Measurements from ENCODE around the gene KMT2A. TPM values are rescaled to one million over a fixed set of nuclear protein-coding genes. Genes with fewer than 3 reads are reported as not detected.

Gene KMT2A
- total and polyA plus RNA-seq, 10 of the 15 experiments (the other 5 are each of a cell fraction or from before 2014, with no cell fraction given): 6.1 to 56.9 (median 25.4) TPM

DNA sequence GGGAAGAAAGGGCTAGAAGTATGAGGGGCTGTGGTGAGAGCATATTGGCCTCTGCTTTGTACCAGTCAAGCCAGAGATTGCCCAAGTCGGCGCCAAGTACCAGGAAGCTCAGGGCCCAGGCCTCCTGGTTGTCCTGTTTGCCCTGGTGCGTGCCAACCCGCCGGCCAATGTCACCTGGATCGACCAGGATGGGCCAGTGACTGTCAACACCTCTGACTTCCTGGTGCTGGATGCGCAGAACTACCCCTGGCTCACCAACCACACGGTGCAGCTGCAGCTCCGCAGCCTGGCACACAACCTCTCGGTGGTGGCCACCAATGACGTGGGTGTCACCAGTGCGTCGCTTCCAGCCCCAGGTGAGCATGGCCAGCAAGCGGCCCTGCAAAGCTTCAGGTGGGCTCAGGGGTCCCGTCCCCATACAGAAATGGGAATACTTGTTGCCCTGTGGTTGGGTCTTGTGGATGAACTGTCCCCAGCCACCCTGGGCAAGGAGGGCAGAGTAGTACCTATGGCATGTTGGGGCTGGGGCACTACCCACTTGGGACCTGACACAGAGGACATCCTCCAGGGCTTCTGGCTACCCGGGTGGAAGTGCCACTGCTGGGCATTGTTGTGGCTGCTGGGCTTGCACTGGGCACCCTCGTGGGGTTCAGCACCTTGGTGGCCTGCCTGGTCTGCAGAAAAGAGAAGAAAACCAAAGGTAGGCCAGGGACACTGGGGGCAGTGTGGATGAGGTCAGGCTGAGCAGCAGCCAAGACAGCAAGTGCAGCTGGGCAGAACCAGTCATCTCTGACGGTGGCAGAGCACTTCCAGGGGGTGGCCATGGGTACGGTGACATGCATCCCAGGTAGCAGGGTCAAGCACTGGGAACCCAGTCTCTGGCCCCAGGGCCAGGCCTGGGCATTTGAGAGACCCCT, 96.8 kb downstream of the KMT2A start:
- ChIA-PET CTCF (no interaction called here), RAD21 (ENCODE audit: unreplicated experiment) (no interaction called here), POLR2A (interaction anchor here (0.6 kb wide), 1 partner anchor 19 kb away, joined by 3 read pairs; no protein-coding TSS in a partner anchor), SMC1A (ENCODE audit: uncharacterized antibody, unreplicated experiment) (no interaction called here)
- no peak for ATAC-seq
- Histone ChIP-seq H3K4me3 (no peak overlapping the region), H3K36me3 (ENCODE audit: control insufficient read depth in 2 of 2, insufficient read depth in 2 of 2, low read length in 1 of 2) (no peaks in the 10 kb centered on the region), H3K9ac (ENCODE audit: control insufficient read depth, insufficient read depth, low read length) (no peak overlapping the region), H3K4me1 (ENCODE audit: control insufficient read depth, insufficient read depth, low read length) (0 out of 2 replicates have a peak, but pooled peaks cover 3% of the 10 kb centered on the region), H4K20me1 (ENCODE audit: control insufficient read depth, insufficient read depth) (no peaks in the 10 kb centered on the region; the same call in 1 of the 2 replicates), H3K4me2 (ENCODE audit: control insufficient read depth, insufficient read depth) (no peak overlapping the region), H2AFZ (ENCODE audit: control insufficient read depth, low read depth, low read length) (no peak overlapping the region), H3K27ac (ENCODE audit: control insufficient read depth, insufficient read depth) (no peak overlapping the region), H3K9me3 (replicated peaks; ENCODE audit: control insufficient read depth, insufficient read depth, low read length) (no peaks in the 10 kb centered on the region), H3K79me2 (ENCODE audit: control insufficient read depth, insufficient read depth, low read length) (no peaks in the 10 kb centered on the region), H3K27me3 (replicated peaks in 1 of 2; ENCODE audit: control insufficient read depth in 2 of 2, insufficient read depth in 2 of 2, low read length in 1 of 2) (no peaks in the 10 kb centered on the region)
- no TSS peak for BruUV-seq (replicated peaks)
- WGBS (ENCODE audit: insufficient coverage, insufficient replicate concordance, low lambda C conversion rate, missing lambda C conversion rate): 84% methylated on average over 19 of the region's 19 CpGs
- DNase-seq (ENCODE audit: low read depth, low spot score): no peak
- intact Hi-C loops (cut with micrococcal nuclease; ENCODE audit: unreplicated experiment): loop anchor here (5.0 kb wide), 1 partner anchor 34 kb away; the partner anchor contains the start of gene IFT46
- TF ChIP-seq, protein P1, sequence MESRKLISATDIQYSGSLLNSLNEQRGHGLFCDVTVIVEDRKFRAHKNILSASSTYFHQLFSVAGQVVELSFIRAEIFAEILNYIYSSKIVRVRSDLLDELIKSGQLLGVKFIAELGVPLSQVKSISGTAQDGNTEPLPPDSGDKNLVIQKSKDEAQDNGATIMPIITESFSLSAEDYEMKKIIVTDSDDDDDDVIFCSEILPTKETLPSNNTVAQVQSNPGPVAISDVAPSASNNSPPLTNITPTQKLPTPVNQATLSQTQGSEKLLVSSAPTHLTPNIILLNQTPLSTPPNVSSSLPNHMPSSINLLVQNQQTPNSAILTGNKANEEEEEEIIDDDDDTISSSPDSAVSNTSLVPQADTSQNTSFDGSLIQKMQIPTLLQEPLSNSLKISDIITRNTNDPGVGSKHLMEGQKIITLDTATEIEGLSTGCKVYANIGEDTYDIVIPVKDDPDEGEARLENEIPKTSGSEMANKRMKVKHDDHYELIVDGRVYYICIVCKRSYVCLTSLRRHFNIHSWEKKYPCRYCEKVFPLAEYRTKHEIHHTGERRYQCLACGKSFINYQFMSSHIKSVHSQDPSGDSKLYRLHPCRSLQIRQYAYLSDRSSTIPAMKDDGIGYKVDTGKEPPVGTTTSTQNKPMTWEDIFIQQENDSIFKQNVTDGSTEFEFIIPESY (IDR thresholded peaks at IDR 0.05): no peak
- TF ChIP-seq, protein P2, sequence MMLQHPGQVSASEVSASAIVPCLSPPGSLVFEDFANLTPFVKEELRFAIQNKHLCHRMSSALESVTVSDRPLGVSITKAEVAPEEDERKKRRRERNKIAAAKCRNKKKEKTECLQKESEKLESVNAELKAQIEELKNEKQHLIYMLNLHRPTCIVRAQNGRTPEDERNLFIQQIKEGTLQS (IDR thresholded peaks at IDR 0.05; ENCODE audit: borderline replicate concordance, extremely low read depth, low read depth, low read length): no peak
- TF ChIP-seq LARP7 (IDR thresholded peaks at IDR 0.05): no peak
- no peak for TF ChIP-seq NFYB (IDR thresholded peaks at IDR 0.05; ENCODE audit: insufficient read depth, low read depth, low read length)
- no peak for TF ChIP-seq CHD4 (IDR thresholded peaks at IDR 0.05)
- in situ Hi-C loops (cut with MboI): no loop called here
- FAIRE-seq: no peak
